Ishikawa (cell line): ENCODE measurements around the gene SNAPC2.

Source experiments
- CREB1 ChIP-seq: IDR thresholded peaks from 2 replicates; pipeline ENCODE4 v1.6.1; 2012; ENCODE audit warnings: low read depth
- FOXM1 ChIP-seq: IDR thresholded peaks from 2 replicates; pipeline ENCODE4 v1.6.1; 2012; ENCODE audit warnings: low read depth, borderline replicate concordance
- MAX ChIP-seq: IDR thresholded peaks from 2 replicates; pipeline ENCODE4 v1.6.1; 2012
- TAF1 ChIP-seq: IDR thresholded peaks from 2 replicates; pipeline ENCODE4 v1.6.1; 2012; ENCODE audit warnings: low read depth, mild to moderate bottlenecking
- ZBTB7A ChIP-seq: IDR thresholded peaks from 2 replicates; pipeline ENCODE4 v1.6.1; 2012; ENCODE audit warnings: low read depth
- TF ChIP-seq, protein P1 (sequence below): IDR thresholded peaks from 2 replicates; pipeline ENCODE4 v1.6.1; 2012; ENCODE audit warnings: low read depth, mild to moderate bottlenecking

DNA sequence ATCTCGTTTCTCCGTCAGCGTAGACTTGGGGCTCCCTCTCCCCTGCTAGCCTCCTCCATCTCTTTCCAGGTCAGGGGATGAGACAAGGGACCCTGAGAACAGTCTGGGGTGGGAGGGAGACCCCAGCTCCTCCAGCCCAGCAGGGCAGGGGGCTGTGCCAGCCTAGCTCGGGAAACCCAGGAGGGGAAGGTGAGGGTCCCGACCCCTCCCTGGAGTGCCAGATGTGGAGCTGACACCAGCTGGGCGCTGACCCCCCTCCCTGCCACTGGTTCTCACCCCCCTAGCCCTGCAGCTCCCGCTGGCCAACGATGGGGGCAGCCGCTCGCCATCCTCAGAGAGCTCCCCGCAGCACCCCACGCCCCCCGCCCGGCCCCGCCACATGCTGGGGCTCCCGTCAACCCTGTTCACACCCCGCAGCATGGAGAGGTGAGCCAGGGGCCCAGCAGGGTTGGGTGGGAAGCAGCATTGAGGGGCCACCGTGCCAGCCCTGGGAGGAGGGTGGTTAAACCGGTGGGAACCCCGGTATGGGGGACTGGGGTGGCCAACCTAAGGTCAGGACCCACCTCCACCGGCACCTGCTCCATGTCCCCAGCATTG is 10.6 kb upstream of the SNAPC2 start:
- TF ChIP-seq CREB1 (no peak), ZBTB7A (no peak), MAX (no peak), TAF1 (no peak), FOXM1 (no peak)
- TF ChIP-seq, protein P1, sequence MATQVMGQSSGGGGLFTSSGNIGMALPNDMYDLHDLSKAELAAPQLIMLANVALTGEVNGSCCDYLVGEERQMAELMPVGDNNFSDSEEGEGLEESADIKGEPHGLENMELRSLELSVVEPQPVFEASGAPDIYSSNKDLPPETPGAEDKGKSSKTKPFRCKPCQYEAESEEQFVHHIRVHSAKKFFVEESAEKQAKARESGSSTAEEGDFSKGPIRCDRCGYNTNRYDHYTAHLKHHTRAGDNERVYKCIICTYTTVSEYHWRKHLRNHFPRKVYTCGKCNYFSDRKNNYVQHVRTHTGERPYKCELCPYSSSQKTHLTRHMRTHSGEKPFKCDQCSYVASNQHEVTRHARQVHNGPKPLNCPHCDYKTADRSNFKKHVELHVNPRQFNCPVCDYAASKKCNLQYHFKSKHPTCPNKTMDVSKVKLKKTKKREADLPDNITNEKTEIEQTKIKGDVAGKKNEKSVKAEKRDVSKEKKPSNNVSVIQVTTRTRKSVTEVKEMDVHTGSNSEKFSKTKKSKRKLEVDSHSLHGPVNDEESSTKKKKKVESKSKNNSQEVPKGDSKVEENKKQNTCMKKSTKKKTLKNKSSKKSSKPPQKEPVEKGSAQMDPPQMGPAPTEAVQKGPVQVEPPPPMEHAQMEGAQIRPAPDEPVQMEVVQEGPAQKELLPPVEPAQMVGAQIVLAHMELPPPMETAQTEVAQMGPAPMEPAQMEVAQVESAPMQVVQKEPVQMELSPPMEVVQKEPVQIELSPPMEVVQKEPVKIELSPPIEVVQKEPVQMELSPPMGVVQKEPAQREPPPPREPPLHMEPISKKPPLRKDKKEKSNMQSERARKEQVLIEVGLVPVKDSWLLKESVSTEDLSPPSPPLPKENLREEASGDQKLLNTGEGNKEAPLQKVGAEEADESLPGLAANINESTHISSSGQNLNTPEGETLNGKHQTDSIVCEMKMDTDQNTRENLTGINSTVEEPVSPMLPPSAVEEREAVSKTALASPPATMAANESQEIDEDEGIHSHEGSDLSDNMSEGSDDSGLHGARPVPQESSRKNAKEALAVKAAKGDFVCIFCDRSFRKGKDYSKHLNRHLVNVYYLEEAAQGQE = no peak
